GM12864 (cell line): ENCODE data around the gene TLL2.

ENCODE experiments used
- DNase-seq: peaks from one replicate; pipeline ENCODE4 v3.0.0-alpha.2; 2011; ENCODE audit warnings: low read depth
- H3K4me3 ChIP-seq: 2 replicates; pipeline ENCODE4 v1.5.1; 2011; ENCODE audit warnings: mild to moderate bottlenecking, low read depth, low read length, control low read depth
- CTCF ChIP-seq: IDR thresholded peaks from 2 replicates; pipeline ENCODE4 v1.5.1; 2011; ENCODE audit warnings: low read depth, mild to moderate bottlenecking, moderate library complexity, low read length, control low read depth, inconsistent platforms; ENCODE audit errors: missing control alignments

The TLL2 gene

GRCh38 chr10:96397902-96398301 is 115.8 kb downstream of the TLL2 start:
- no peak for TF ChIP-seq CTCF
- no peak for DNase-seq
- H3K4me3 ChIP-seq, result no peak overlapping the region

GRCh38 chr10:96395931-96396877 is 117.5 kb downstream of the TLL2 start:
- no peak overlapping the region for H3K4me3 ChIP-seq
- TF ChIP-seq CTCF, result peak; percentile 93

GRCh38 chr10:96390460-96390864 is 123.3 kb downstream of the TLL2 start:
- no peak for TF ChIP-seq CTCF
- DNase-seq, result no peak

More at GRCh38 chr10:96395931-96396877, 117.5 kb downstream of the TLL2 start:
- peak; percentile 35 for DNase-seq

GRCh38 chr10:96389785-96390184 is 123.9 kb downstream of the TLL2 start:
- TF ChIP-seq CTCF, result no peak
- H3K4me3 ChIP-seq, result no peak overlapping the region
- DNase-seq, result no peak

More at GRCh38 chr10:96390460-96390864, 123.3 kb downstream of the TLL2 start:
- no peak overlapping the region for H3K4me3 ChIP-seq

GRCh38 chr10:96387601-96388000 is 126.1 kb downstream of the TLL2 start:
- no peak for TF ChIP-seq CTCF

GRCh38 chr10:96387161-96387560 is 126.6 kb downstream of the TLL2 start:
- no peak for DNase-seq
- TF ChIP-seq CTCF, result no peak
- H3K4me3 ChIP-seq, result no peak overlapping the region

More at GRCh38 chr10:96387601-96388000, 126.1 kb downstream of the TLL2 start:
- DNase-seq, result no peak
- no peak overlapping the region for H3K4me3 ChIP-seq
